K562 (cell line): Measurements from ENCODE around the gene TBC1D12. TPM values are rescaled to one million over a fixed set of nuclear protein-coding genes. Genes with fewer than 3 reads are reported as not detected.
A peak's percentile ranks its signal among the peaks of the same experiment; 100 is the strongest.

Source experiments
- ATAC-seq: fragments of 200-7000 bp; cut with Tn5 transposase; 3 replicates; pipeline ENCODE4 v1.9.1; 2020; ENCODE audit warnings: moderate library complexity
- BruUV-seq: library from RNA; stranded (reverse); fragments of 400-500 nt; replicated peaks from 2 replicates; lab custom pipeline; 2021; lab: Mats Ljungman, UMichigan
- CTCF ChIA-PET: fragments of 300-600 bp; formaldehyde crosslinking; extraction: SDS; loops from one replicate; lab custom pipeline; 2021; ENCODE audit warnings: low intra/inter-chr PET ratio; lab: Yijun Ruan, JAX
- POLR2A ChIA-PET: fragments of 300-600, 350-650 bp; sonication (Branson Sonifier 250); formaldehyde crosslinking; extraction: SDS; loops from one replicate; lab custom pipeline; 2021; ENCODE audit warnings: antibody characterized with exemption, inconsistent platforms; lab: Yijun Ruan, JAX
- DNase-seq, 4 experiments: peaks; one replicate each; pipeline versions ENCODE4 v3.0.0 to v3.0.0-alpha.2; 2011 to 2018; ENCODE audit warnings: low spot score in 3 of 4, mixed read lengths in 3 of 4; ENCODE audit errors: extremely low read depth in 1 of 4
- FAIRE-seq: peaks from 2 replicates; lab custom pipeline; 2011; peaks lifted over from hg19 to GRCh38; lab: Jason Lieb, UNC
- H2AFZ ChIP-seq: 2 replicates; pipeline ENCODE4 v1.6.0; 2011; ENCODE audit warnings: low read depth, low read length, control low read depth, inconsistent platforms
- H3K27ac ChIP-seq: fragments of 200-600 bp; 3 replicates; pipeline ENCODE4 v1.8.0; 2011; ENCODE audit warnings: low read depth, mild to moderate bottlenecking, control low read depth, inconsistent platforms, low read length, moderate library complexity, mixed read lengths; ENCODE audit errors: extremely low read depth
- H3K27me3 ChIP-seq, 2 experiments: fragments of 300-600 bp in 1 of 2; 2 replicates in 1 of 2; 3 replicates in 1 of 2; pipeline versions ENCODE4 v1.6.0 to v1.8.0; 2011; ENCODE audit warnings: inconsistent platforms in 2 of 2, low read length in 2 of 2, mild to moderate bottlenecking in 1 of 2, mixed read lengths in 1 of 2, moderate library complexity in 1 of 2; ENCODE audit not compliant: control insufficient read depth in 2 of 2, insufficient read depth in 2 of 2
- H3K36me3 ChIP-seq: fragments of 300-600 bp; 3 replicates; pipeline ENCODE4 v1.8.0; 2011; ENCODE audit warnings: mild to moderate bottlenecking, low read length, inconsistent platforms; ENCODE audit not compliant: control insufficient read depth, insufficient read depth
- H3K4me1 ChIP-seq, 2 experiments: fragments of 200-600 bp in 1 of 2; replicated peaks in 1 of 2; 2 replicates in 1 of 2; 3 replicates in 1 of 2; pipeline versions ENCODE4 v1.5.1 to v1.8.0; 2011; ENCODE audit warnings: inconsistent platforms in 2 of 2, low read length in 2 of 2, mild to moderate bottlenecking in 1 of 2, mixed read lengths in 1 of 2, moderate library complexity in 1 of 2; ENCODE audit not compliant: control insufficient read depth in 2 of 2, insufficient read depth in 2 of 2
- H3K4me2 ChIP-seq: 2 replicates; pipeline ENCODE4 v1.6.1; 2011; ENCODE audit warnings: low read length, control low read depth, inconsistent platforms, mixed read lengths; ENCODE audit not compliant: insufficient read depth
- H3K4me3 ChIP-seq: fragments of 200-600 bp; sonication (generic), shearing (Covaris generic); 2 replicates; pipeline ENCODE4 v1.5.1; 2016; ENCODE audit warnings: control low read depth, inconsistent platforms
- H3K79me2 ChIP-seq: fragments of 200-600 bp; 3 replicates; pipeline ENCODE4 v1.8.0; 2011; ENCODE audit warnings: low read length, inconsistent platforms; ENCODE audit not compliant: control insufficient read depth, insufficient read depth
- H3K9ac ChIP-seq, 2 experiments: 2 replicates each; pipeline versions ENCODE4 v1.6.0 to v1.6.1; 2011; ENCODE audit warnings: low read depth in 2 of 2, low read length in 2 of 2, control low read depth in 1 of 2, inconsistent platforms in 1 of 2, mild to moderate bottlenecking in 1 of 2, mixed read lengths in 1 of 2; ENCODE audit not compliant: insufficient read depth in 1 of 2
- H3K9me1 ChIP-seq: one replicate; pipeline ENCODE4 v1.6.0; 2011; ENCODE audit warnings: inconsistent platforms, mild to moderate bottlenecking, low read length, moderate library complexity; ENCODE audit not compliant: control insufficient read depth, insufficient read depth
- H3K9me3 ChIP-seq: replicated peaks from 2 replicates; pipeline ENCODE4 v1.5.1; 2011; ENCODE audit warnings: low read depth, low read length, inconsistent platforms; ENCODE audit not compliant: control insufficient read depth, insufficient read depth
- H4K20me1 ChIP-seq: replicated peaks from 2 replicates; pipeline ENCODE4 v1.6.1; 2011; ENCODE audit warnings: low read length, inconsistent platforms, mixed read lengths; ENCODE audit not compliant: control insufficient read depth, insufficient read depth
- ATF4 ChIP-seq: fragments of 450-650 bp; formaldehyde crosslinking; IDR thresholded peaks from 2 replicates; pipeline ENCODE4 v1.4.0; 2022; ENCODE audit warnings: mild to moderate bottlenecking, moderate library complexity
- CHD2 ChIP-seq: IDR thresholded peaks from 2 replicates; pipeline ENCODE4 v1.6.1; 2011; ENCODE audit warnings: low read depth, low read length
- DPF2 ChIP-seq: fragments of 450-650 bp; IDR thresholded peaks from 2 replicates; pipeline ENCODE4 v1.6.1; 2016
- ELF2 ChIP-seq: fragments of 250-450 bp; sonication (Bioruptor Pico); IDR thresholded peaks from 2 replicates; pipeline ENCODE4 v1.5.0; 2021; ENCODE audit warnings: mild to moderate bottlenecking
- HMG20B ChIP-seq: fragments of 250-450 bp; sonication (Bioruptor Pico); IDR thresholded peaks from 2 replicates; pipeline ENCODE4 v1.5.0; 2021; ENCODE audit warnings: mild to moderate bottlenecking
- ZNF121 ChIP-seq: sonication (generic); formaldehyde crosslinking; conservative IDR thresholded peaks from 2 replicates; pipeline ENCODE4 v1.8.0; 2022; ENCODE audit warnings: missing genetic modification reagents
- ZNF384 ChIP-seq: IDR thresholded peaks from 2 replicates; pipeline ENCODE4 v1.6.1; 2012; ENCODE audit warnings: low read depth, low read length, improper control_type of control experiment
- ZNF79 ChIP-seq: fragments of 250-450 bp; sonication (Bioruptor Pico); IDR thresholded peaks from 2 replicates; pipeline ENCODE4 v1.4.0; 2020; ENCODE audit warnings: low read depth, mild to moderate bottlenecking, moderate library complexity
- ZZZ3 ChIP-seq: fragments of 450-650 bp; IDR thresholded peaks from 2 replicates; pipeline ENCODE4 v1.6.1; 2016; ENCODE audit warnings: antibody characterized with exemption, mild to moderate bottlenecking, moderate library complexity
- WGBS: fragments of 100-300 bp; shearing (Covaris generic); methylation state at CpG from one replicate; pipeline ENCODE4 v1.1.6; 2016; ENCODE audit warnings: low coverage, mixed read lengths; ENCODE audit not compliant: insufficient coverage; ENCODE audit errors: missing lambda C conversion rate; 5-methylcytosine and 5-hydroxymethylcytosine counted together
- in situ Hi-C: fragments of 300-500 bp; cut with MboI; formaldehyde crosslinking; loops from 4 replicates; pipeline ENCODE4 v1.15.0; 2018; ENCODE audit warnings: inconsistent platforms, mixed read lengths
- intact Hi-C: fragments of 100-400 bp; cut with micrococcal nuclease; formaldehyde crosslinking; loops from 2 replicates; pipeline ENCODE4 v1.14.2; 2022
- polyA plus RNA-seq, 8 experiments: library from polyadenylated mRNA; depleted of rRNA in 4 of 8; stranded (reverse) in 5 of 8; unstranded in 3 of 8; fragments of >200 nt; fragmentation: Nextera tagmentation in 2 of 8; fragmentation: Illumina TruSeq in 1 of 8; extraction: Ambion mirVana in 2 of 8; extraction: Trizol in 1 of 8; gene quantifications; 2 replicates each; pipeline versions ENCODE4 v1.2.1 to v1.2.3, GENCODE V29; 2011 to 2014; ENCODE audit warnings: inconsistent platforms in 1 of 8, missing spikeins in 1 of 8
- total RNA-seq, 7 experiments: library from RNA; depleted of rRNA in 6 of 7; stranded (reverse); fragments of >200 nt in 6 of 7; fragmentation: Illumina TruSeq in 2 of 7; extraction: Trizol in 2 of 7; gene quantifications; 2 replicates each; pipeline versions ENCODE4 v1.2.1 to v1.2.3, GENCODE V29; 2011 to 2021; ENCODE audit warnings: low replicate concordance in 1 of 7
- TF ChIP-seq, protein P1 (sequence below): fragments of 250-450 bp; sonication (Bioruptor Pico); IDR thresholded peaks from 2 replicates; pipeline ENCODE4 v1.5.0; 2021

The TBC1D12 gene
- total and polyA plus RNA-seq, 9 of the 15 experiments (the other 6 are each of a cell fraction or from before 2014, with no cell fraction given): 2.1 to 6.7 (median 3.9) TPM

GRCh38 chr10:94409021-94409657, 6.8 kb downstream of the TBC1D12 start:
- no peak for ATAC-seq
- no TSS peak for BruUV-seq
- peaks cover 76% of the 10 kb centered on the region for H3K79me2 ChIP-seq

DNA sequence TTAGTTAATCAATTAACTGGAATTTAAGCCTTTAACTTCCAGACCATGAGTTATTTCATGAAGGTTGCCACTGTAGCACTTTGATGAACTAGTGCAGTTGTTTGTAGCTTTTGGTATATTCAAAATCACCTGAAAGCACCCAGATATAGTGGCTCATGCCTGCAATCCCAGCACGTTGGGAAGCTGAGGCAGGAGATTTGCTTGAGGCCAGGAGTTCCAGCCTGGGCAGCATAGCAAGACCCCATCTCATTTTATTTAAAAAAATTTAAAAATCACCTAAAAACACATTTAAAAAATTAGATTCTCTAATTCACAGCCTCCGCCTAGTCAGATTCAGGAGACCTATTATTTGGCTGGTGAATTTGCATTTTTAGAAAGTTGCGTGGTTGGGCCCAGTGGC, 9.0 kb downstream of the TBC1D12 start:
- POLR2A ChIA-PET: no interaction called here
- no peaks in the 10 kb centered on the region for H3K36me3 ChIP-seq
- no peak overlapping the region for H3K9ac ChIP-seq
- no peak overlapping the region for H2AFZ ChIP-seq
- no peak for DNase-seq
- 89% methylated on average over 3 of the region's 3 CpGs for WGBS
- CTCF ChIA-PET: no interaction called here
- H3K9me1 ChIP-seq: no peaks in the 10 kb centered on the region
- no peak overlapping the region for H3K4me2 ChIP-seq
- H3K27me3 ChIP-seq: no peaks in the 10 kb centered on the region
- in situ Hi-C loops: no loop called here
- ATAC-seq: no peak
- intact Hi-C loops: no loop called here
- no peak overlapping the region for H3K4me3 ChIP-seq
- BruUV-seq: no TSS peak
- no peaks in the 10 kb centered on the region; a peak in 1 of 5 replicates for H3K4me1 ChIP-seq
- no peak for TF ChIP-seq ATF4
- TF ChIP-seq ZNF121 (CRISPR knock-in tag): peak; percentile 45
- H3K79me2 ChIP-seq: peaks cover 61% of the 10 kb centered on the region
- FAIRE-seq: no peak
- H3K9me3 ChIP-seq: no peaks in the 10 kb centered on the region
- H3K27ac ChIP-seq: no peak overlapping the region
- H4K20me1 ChIP-seq: no peaks in the 10 kb centered on the region

More at GRCh38 chr10:94409021-94409657, 6.8 kb downstream of the TBC1D12 start:
- H3K4me3 ChIP-seq: no peak overlapping the region
- H3K4me2 ChIP-seq: no peak overlapping the region
- peaks cover 0 to 7% of the 10 kb centered on the region in 2 experiments; a peak in 1 of 5 replicates for H3K4me1 ChIP-seq
- H3K36me3 ChIP-seq: no peaks in the 10 kb centered on the region
- no peak overlapping the region for H3K27ac ChIP-seq
- CTCF ChIA-PET: interaction anchor here (0.7 kb wide), 1 partner anchor 49 kb away, joined by 4 read pairs; no protein-coding TSS in a partner anchor
- H3K9me3 ChIP-seq: no peaks in the 10 kb centered on the region
- TF ChIP-seq ZNF79 (CRISPR knock-in tag) (no peak), CHD2 (no peak), ZNF384 (no peak), ELF2 (CRISPR knock-in tag) (no peak), ZZZ3 (no peak), HMG20B (CRISPR knock-in tag) (no peak), DPF2 (no peak)
- TF ChIP-seq, protein P1, sequence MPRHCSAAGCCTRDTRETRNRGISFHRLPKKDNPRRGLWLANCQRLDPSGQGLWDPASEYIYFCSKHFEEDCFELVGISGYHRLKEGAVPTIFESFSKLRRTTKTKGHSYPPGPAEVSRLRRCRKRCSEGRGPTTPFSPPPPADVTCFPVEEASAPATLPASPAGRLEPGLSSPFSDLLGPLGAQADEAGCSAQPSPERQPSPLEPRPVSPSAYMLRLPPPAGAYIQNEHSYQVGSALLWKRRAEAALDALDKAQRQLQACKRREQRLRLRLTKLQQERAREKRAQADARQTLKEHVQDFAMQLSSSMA (CRISPR knock-in tag): no peak
- DNase-seq (no peak), FAIRE-seq (no peak)
- no peak overlapping the region for H2AFZ ChIP-seq
- H4K20me1 ChIP-seq: no peaks in the 10 kb centered on the region
- intact Hi-C loops: no loop called here
- H3K27me3 ChIP-seq: no peaks in the 10 kb centered on the region
- 63% methylated on average over 7 of the region's 7 CpGs for WGBS
- H3K9me1 ChIP-seq: no peaks in the 10 kb centered on the region
- H3K9ac ChIP-seq: no peak overlapping the region
- POLR2A ChIA-PET: interaction anchor here (0.6 kb wide), 1 partner anchor 11 kb away, joined by 3 read pairs; no protein-coding TSS in a partner anchor
- in situ Hi-C loops: no loop called here
